Common myeloid progenitor, CD34-positive (primary cell): ENCODE measurements around the gene TMEM198.

Experiments
- CTCF ChIA-PET: fragments of 350-600 bp; sonication (Branson Sonifier 250); formaldehyde crosslinking; loops from one replicate; lab custom pipeline; 2021; ENCODE audit warnings: antibody characterized with exemption; lab: Charles Lee
- POLR2A ChIA-PET: fragments of 350-600 bp; sonication (Branson Sonifier 250); formaldehyde crosslinking; loops from one replicate; lab custom pipeline; 2021; ENCODE audit warnings: antibody characterized with exemption; lab: Charles Lee
- DNase-seq, 3 donors: peaks; one replicate each; pipeline versions ENCODE4 v3.0.0 to v3.0.0-alpha.2; 2013
- H3K27ac ChIP-seq, 2 experiments: 1 replicate in 1 of 2; 2 replicates in 1 of 2; pipeline ENCODE4 v1.7.0; 2013; ENCODE audit warnings: inconsistent platforms in 2 of 2, low read length in 2 of 2, mild to moderate bottlenecking in 2 of 2, low read depth in 1 of 2, moderate library complexity in 1 of 2; ENCODE audit not compliant: severe bottlenecking in 2 of 2, insufficient read depth in 1 of 2, poor library complexity in 1 of 2
- H3K27me3 ChIP-seq, 5 experiments: replicated peaks in 2 of 5; 1 replicate in 3 of 5; 2 replicates in 2 of 5; pipeline versions ENCODE4 v1.6.1 to v1.7.0; 2013; ENCODE audit warnings: low read length in 4 of 5, mild to moderate bottlenecking in 2 of 5, moderate library complexity in 2 of 5, inconsistent platforms in 1 of 5; ENCODE audit not compliant: insufficient read depth in 5 of 5, control insufficient read depth in 4 of 5
- H3K36me3 ChIP-seq, 4 experiments: 1 replicate in 2 of 4; 2 replicates in 2 of 4; pipeline versions ENCODE4 v1.6.1 to v1.7.0; 2013; ENCODE audit warnings: low read length in 3 of 4, control low read depth in 1 of 4, mild to moderate bottlenecking in 1 of 4; ENCODE audit not compliant: control insufficient read depth in 4 of 4, insufficient read depth in 4 of 4
- H3K4me1 ChIP-seq, 4 experiments: 1 replicate in 3 of 4; 2 replicates in 1 of 4; pipeline versions ENCODE4 v1.6.1 to v1.7.1; 2013; ENCODE audit warnings: low read length in 3 of 4, mild to moderate bottlenecking in 3 of 4, control low read depth in 1 of 4, inconsistent platforms in 1 of 4, moderate library complexity in 1 of 4; ENCODE audit not compliant: control insufficient read depth in 4 of 4, insufficient read depth in 4 of 4; ENCODE audit errors: control extremely low read depth in 1 of 4
- H3K4me3 ChIP-seq, 7 experiments: 1 replicate in 4 of 7; 2 replicates in 3 of 7; pipeline versions ENCODE4 v1.5.1 to v1.7.0; 2013; ENCODE audit warnings: mild to moderate bottlenecking in 7 of 7, low read length in 6 of 7, moderate library complexity in 6 of 7, inconsistent platforms in 2 of 7, low read depth in 2 of 7, control low read depth in 1 of 7; ENCODE audit not compliant: insufficient read depth in 4 of 7, control insufficient read depth in 1 of 7; ENCODE audit errors: extremely low read depth in 1 of 7
- H3K9me3 ChIP-seq, 5 experiments: 1 replicate in 4 of 5; 2 replicates in 1 of 5; pipeline versions ENCODE4 v1.6.1 to v1.7.1; 2013; ENCODE audit warnings: low read length in 4 of 5, mild to moderate bottlenecking in 2 of 5, inconsistent platforms in 1 of 5, low read depth in 1 of 5, moderate library complexity in 1 of 5; ENCODE audit not compliant: control insufficient read depth in 4 of 5, insufficient read depth in 2 of 5; ENCODE audit errors: control extremely low read depth in 1 of 5
- WGBS: methylation state at CpG from one replicate; pipeline ENCODE4 v1.1.5; 2013; ENCODE audit not compliant: insufficient coverage; 5-methylcytosine and 5-hydroxymethylcytosine counted together

The TMEM198 gene

DNA sequence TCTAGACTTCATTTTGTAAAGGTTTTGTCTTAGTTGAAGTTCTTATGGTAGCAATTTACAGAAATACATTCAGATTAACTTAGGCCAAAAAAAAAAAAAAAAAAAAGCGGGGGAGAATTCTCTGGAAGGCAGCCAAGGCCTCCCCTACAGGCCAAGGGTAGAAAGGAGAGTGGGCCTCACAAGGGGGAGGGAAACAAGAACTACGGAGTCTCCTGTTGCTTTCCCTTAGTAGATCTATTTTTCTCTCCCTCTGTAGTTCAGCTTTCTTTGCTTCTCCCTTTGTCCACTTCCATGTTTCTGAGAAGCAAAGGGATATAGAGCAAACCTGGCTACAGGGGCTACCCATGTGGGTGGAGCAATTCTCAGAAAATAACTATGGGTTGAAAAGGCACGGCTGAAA, 51.4 kb downstream of the TMEM198 start:
- peaks cover 2 to 34% (median 22%) of the 10 kb centered on the region in 4 experiments for H3K4me1 ChIP-seq
- no peaks in the 10 kb centered on the region for H3K27me3 ChIP-seq
- peak overlapping the region in 3 of 7 experiments; percentile 29 to 33 (median 32) for H3K4me3 ChIP-seq
- peak overlapping the region in 1 of 2 experiments; percentile 38 for H3K27ac ChIP-seq
- ChIA-PET POLR2A (interaction anchor here (0.6 kb wide), 1 partner anchor 172 kb away, joined by 4 read pairs; no protein-coding TSS in a partner anchor), CTCF (interaction anchor here (0.6 to 4.4 kb wide), 10 partner anchors 11 to 52 kb away, joined by 3 to 24 read pairs (median 6); partner anchors contain the start of genes CHPF, OBSL1 and TMEM198)
- no peaks in the 10 kb centered on the region for H3K9me3 ChIP-seq
- peak; percentile 54 to 73 (median 72) for DNase-seq
- H3K36me3 ChIP-seq = no peaks in the 10 kb centered on the region
- 0% methylated on average over 1 of the region's 3 CpGs for WGBS

DNA sequence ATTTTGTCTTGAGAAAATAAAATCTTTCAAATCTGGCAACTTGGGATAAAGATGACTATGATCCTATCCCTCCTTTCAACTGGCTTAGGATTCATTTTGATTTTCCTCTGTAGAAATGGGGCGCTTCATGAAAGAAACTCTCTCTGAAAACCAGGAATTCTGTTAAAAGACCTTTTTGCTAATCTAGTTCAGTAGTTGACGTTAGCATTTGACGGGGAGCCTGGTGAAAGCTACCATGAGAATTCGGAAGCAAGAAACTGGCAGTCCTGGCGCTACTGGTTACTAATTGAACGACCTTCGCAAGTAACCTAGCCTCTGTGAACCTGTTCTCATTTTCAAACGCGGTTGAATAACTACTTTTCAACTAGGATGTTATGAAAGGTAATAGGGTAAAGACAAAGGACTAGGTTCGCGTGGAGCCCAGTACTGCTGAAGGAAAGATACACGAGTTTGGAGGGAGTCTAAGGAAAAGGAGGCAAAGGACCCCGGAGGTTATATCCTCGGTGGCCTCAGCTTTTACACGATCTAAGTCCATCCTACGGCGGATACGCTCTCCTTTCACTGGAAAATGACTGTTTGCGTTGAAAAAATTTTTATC, 53.2 kb downstream of the TMEM198 start:
- ChIA-PET POLR2A (interaction anchor here (1.0 kb wide), 1 partner anchor 26 kb away, joined by 6 read pairs; the partner anchor contains the start of gene OBSL1), CTCF (interaction anchor here (0.9 to 4.4 kb wide), 9 partner anchors 13 to 54 kb away, joined by 3 to 24 read pairs (median 8); partner anchors contain the start of genes CHPF, INHA, OBSL1 and TMEM198)
- peaks cover 4 to 10% (median 9%) of the 10 kb centered on the region in 4 experiments for H3K36me3 ChIP-seq
- peaks cover 2 to 34% (median 22%) of the 10 kb centered on the region in 4 experiments for H3K4me1 ChIP-seq
- H3K4me3 ChIP-seq = peak overlapping the region; percentile 72 to 98 (median 92)
- DNase-seq = no peak
- H3K27ac ChIP-seq = peak overlapping the region in 1 of 2 experiments; percentile 80
- 18% methylated on average over 16 of the region's 19 CpGs for WGBS
- no peaks in the 10 kb centered on the region for H3K9me3 ChIP-seq
- H3K27me3 ChIP-seq = no peaks in the 10 kb centered on the region

DNA sequence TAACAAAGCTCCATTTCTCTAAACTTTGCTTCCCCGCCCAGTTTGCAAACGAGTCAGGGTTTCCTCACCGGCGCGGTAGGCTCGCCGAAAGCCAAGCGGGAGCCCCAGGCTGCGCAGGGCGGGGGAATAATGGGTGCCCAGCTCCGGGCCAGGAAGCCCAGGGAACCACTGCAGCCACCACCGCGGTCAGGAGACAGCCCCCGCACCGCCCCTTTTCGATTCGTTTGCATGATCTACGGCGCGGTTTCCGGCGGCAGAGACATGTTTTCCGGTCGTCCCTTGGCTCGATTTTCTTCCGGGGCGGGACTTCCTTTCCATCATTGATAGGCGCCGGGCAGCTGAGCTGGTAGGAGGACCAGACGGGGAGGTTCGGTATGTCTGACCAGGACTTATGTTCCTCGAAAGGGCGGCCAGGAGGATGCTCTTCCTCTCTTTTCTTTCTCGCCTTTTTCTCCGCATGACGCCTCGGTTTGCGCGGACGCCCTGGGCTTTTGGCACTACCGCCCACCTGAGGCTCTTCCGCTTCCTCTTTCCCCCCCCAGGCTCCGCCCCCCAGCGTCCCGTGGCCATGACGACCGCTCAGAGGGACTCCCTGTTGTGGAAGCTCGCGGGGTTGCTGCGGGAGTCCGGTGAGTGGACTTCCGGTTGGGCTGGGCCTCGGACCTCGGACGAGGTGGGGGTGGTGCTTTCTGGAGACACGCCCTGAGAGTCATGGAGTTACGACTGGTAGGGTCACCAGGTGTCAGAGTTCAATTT, 53.9 kb downstream of the TMEM198 start, which contains the start of gene STK11IP:
STK11IP (plus strand) TSS at position 306 of the 756 bp plus-strand sequence; CDS start at position 569, 263 bp downstream.
- peaks cover 2 to 34% (median 22%) of the 10 kb centered on the region in 4 experiments for H3K4me1 ChIP-seq
- H3K27me3 ChIP-seq = no peaks in the 10 kb centered on the region
- ChIA-PET CTCF (interaction anchor here (0.9 to 4.4 kb wide), 7 partner anchors 22 to 55 kb away, joined by 3 to 24 read pairs (median 6); partner anchors contain the start of genes CHPF, INHA and TMEM198), POLR2A (interaction anchor here (1.0 kb wide), 1 partner anchor 27 kb away, joined by 6 read pairs; the partner anchor contains the start of gene OBSL1)
- WGBS = 0% methylated on average over 50 of the region's 57 CpGs
- peaks cover 5 to 17% (median 15%) of the 10 kb centered on the region in 4 experiments for H3K36me3 ChIP-seq
- H3K9me3 ChIP-seq = no peaks in the 10 kb centered on the region
- peak within 1 kb of the TSS; percentile 72 to 98 (median 92) for H3K4me3 ChIP-seq
- DNase-seq = peak; percentile 94 to 95 (median 94)
- peak within 1 kb of the TSS; percentile 25 to 80 for H3K27ac ChIP-seq

DNA sequence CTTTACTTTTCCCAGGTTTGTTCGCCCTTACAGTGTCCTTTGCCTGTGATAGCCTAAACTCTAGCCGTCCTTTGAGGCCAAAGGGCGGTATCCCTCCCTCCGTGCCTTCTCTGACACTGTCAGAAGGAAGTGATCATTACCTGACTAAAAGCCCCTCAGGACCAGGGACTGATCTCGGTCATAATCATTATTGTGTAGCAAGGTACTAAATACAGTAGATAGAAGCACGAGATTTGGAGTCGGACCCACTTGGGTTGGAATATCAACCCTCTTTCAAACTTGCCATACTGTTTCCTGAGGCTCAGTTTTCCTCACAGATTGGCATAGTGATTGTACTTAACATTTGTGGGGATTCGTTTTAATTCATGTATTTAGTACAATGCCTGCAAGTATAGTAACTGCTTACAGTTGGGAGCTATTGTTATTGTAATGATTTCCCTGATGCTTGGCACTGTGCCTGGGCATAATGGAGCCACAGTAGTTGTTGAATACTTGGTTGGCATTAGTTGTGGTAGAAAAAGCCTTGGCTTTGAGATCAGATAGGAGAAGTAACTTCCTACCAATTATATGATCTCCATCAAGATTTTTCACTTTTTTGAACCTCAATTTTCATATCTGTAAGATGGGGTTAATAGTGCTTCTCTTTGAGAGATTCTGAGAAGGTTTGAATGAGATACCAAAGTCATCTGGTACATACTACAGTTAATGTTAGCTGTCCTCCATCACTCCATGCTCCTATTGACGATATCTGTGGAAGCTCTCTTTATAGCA, 54.7 kb downstream of the TMEM198 start:
- CTCF ChIA-PET = interaction anchor here (4.4 kb wide), 1 partner anchor 37 kb away, joined by 24 read pairs; no protein-coding TSS in a partner anchor

More for the DNA sequence above, 54.7 kb downstream of the TMEM198 start:
- H3K4me3 ChIP-seq = peak overlapping the region; percentile 72 to 98 (median 92)
- no peaks in the 10 kb centered on the region for H3K27me3 ChIP-seq
- H3K4me1 ChIP-seq = peaks cover 2 to 34% (median 22%) of the 10 kb centered on the region in 4 experiments
- 46% methylated on average over 6 of the region's 9 CpGs for WGBS
- peak in 1 of 3 donors; percentile 24 for DNase-seq
- H3K27ac ChIP-seq = peak overlapping the region; percentile 25 to 80
- peaks cover 5 to 18% (median 16%) of the 10 kb centered on the region in 4 experiments for H3K36me3 ChIP-seq
- no peaks in the 10 kb centered on the region for H3K9me3 ChIP-seq
- POLR2A ChIA-PET = no interaction called here
